ENCODE data around the gene MAP3K3.
A peak's percentile ranks its signal among the peaks of the same experiment; 100 is the strongest.

DNA sequence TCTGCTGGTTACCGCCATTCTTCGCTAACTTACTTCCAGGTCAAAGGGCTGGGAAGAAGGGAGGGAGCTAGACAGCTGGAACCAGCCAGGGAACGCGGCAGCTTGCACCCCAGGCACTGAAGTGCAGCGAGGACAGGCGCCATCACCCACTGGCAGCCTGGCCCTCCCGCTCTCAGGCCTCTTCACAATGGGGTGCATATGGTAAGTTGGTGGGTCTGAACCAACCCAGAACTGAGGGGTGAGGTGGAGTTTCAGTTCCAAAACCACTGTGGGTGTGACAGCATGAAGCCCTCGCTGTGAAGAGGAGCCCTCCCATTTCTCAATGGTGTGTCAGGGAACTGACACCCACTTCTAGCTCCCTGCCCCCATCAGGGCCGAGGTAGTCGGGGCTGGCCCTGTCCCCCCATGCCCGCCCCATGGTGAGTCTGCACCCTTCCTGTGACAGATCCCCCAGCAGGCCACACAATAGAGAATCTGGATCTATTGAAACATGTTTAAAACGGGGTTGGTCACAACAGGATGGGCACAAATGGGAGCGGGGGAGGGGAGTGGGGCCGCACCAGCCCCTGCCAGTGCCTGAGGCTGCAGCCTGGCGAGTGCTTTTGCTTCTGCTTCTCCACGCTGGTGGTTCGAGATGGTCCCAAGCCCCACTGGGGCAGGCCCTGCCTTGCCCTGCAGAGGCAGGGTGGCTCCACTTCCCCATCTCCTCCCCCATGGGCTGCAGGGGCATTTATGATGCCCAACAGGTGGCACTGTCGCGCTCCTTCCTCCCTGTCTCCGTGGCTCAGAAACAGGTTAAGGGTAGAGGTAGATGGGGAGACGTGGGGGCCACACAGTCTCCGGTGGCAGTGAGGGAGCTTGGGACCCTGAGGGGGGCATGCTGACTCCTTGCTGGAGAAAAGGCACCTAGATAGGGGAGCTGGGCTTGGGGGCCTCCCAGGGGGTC, 75.4 kb downstream of the MAP3K3 start:
- TF ChIP-seq, protein P1, sequence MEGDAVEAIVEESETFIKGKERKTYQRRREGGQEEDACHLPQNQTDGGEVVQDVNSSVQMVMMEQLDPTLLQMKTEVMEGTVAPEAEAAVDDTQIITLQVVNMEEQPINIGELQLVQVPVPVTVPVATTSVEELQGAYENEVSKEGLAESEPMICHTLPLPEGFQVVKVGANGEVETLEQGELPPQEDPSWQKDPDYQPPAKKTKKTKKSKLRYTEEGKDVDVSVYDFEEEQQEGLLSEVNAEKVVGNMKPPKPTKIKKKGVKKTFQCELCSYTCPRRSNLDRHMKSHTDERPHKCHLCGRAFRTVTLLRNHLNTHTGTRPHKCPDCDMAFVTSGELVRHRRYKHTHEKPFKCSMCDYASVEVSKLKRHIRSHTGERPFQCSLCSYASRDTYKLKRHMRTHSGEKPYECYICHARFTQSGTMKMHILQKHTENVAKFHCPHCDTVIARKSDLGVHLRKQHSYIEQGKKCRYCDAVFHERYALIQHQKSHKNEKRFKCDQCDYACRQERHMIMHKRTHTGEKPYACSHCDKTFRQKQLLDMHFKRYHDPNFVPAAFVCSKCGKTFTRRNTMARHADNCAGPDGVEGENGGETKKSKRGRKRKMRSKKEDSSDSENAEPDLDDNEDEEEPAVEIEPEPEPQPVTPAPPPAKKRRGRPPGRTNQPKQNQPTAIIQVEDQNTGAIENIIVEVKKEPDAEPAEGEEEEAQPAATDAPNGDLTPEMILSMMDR (conservative IDR thresholded peaks at IDR 0.05 in 1 of 2, IDR thresholded peaks at IDR 0.05 in 1 of 2; ENCODE audit: extremely low read depth in 1 of 2, insufficient read depth in 1 of 2, low read depth in 1 of 2, low read length in 2 of 2) = peak; percentile 51 to 68
- no peak for TF ChIP-seq EZH2 (IDR thresholded peaks at IDR 0.05; ENCODE audit: borderline replicate concordance, low read length)
